GM10266 (cell line): Measurements from ENCODE around the gene PCYT2.
"Not testable (repeated sequence)": the region's sequence is repeated elsewhere in the genome, so short reads cannot be mapped to it uniquely, and the experiment has no call there.

Experiments used
- DNase-seq: peaks from one replicate; pipeline ENCODE4 v3.0.0; 2012; ENCODE audit errors: extremely low spot score
- TF ChIP-seq, protein P1 (sequence below): IDR thresholded peaks from 2 replicates; pipeline ENCODE4 v1.5.1; 2012; ENCODE audit warnings: mild to moderate bottlenecking, low read depth; ENCODE audit not compliant: control insufficient read depth, insufficient read depth; ENCODE audit errors: missing control alignments

The PCYT2 gene

DNA sequence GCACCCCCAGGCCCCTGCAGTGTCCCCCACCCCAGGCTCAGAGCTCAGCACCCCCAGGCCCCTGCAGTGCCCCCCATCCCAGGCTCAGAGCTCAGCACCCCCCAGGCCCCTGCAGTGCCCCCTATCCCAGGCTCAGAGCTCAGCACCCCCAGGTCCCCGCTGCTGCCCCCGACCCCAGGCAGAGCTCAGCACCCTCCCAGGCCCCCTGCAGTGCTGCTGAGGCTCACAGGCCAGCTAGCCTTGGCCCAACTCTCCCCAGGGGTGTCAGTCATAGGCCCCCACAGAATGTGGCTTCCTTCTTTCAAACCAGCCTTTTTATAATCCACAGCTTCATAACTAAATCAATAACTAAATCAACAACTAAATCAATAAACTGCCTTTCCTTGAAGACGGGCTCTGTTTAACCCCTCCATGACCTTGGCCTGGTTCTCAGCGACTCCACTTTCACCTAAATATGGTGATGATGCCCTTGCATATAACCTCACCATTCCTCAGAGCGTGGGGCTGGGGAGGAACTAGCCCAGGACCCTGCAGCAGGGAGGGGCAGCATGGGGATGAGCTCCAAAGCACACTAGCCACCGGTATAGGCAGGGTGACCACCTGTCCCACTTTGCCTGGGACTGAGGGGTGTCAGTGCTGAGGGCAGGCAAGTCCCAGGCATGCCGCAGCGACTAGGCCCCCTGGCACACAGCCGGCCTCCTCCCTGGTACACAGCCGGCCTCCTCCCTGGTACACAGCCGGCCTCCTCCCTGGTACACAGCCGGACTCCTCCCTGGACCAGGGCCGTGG is 44.8 kb upstream of the PCYT2 start:
- no peak for DNase-seq
- TF ChIP-seq, protein P1, sequence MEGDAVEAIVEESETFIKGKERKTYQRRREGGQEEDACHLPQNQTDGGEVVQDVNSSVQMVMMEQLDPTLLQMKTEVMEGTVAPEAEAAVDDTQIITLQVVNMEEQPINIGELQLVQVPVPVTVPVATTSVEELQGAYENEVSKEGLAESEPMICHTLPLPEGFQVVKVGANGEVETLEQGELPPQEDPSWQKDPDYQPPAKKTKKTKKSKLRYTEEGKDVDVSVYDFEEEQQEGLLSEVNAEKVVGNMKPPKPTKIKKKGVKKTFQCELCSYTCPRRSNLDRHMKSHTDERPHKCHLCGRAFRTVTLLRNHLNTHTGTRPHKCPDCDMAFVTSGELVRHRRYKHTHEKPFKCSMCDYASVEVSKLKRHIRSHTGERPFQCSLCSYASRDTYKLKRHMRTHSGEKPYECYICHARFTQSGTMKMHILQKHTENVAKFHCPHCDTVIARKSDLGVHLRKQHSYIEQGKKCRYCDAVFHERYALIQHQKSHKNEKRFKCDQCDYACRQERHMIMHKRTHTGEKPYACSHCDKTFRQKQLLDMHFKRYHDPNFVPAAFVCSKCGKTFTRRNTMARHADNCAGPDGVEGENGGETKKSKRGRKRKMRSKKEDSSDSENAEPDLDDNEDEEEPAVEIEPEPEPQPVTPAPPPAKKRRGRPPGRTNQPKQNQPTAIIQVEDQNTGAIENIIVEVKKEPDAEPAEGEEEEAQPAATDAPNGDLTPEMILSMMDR = no peak

DNA sequence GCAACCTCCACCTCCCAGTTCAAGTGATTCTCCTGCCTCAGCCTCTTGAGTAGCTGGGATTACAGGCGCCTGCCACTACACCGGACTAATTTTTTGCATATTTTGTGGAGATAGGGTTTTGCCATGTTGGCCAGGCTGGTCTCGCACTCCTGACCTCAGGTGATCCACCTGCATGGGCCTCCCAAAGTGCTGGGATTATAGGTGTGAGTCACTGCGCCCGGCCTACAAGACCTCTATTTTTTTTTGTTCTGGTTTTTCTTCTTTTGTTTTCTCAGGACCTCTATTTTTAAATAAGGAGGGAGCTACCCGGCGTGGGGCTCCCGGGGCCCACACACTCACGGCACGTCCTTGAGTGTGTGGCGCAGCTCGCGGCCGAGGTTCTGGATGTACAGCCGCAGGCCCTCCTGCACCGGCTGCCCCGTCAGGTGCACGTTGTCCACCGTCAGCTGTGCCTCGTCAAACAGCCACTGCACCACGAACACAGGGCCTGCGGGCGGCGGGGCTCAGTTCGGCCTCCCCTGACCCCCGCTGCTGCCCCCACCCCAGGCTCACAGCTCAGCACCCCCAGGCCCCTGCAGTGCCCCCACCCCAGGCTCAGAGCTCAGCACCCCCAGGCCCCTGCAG is 44.0 kb upstream of the PCYT2 start:
- TF ChIP-seq, protein P1 = no peak

DNA sequence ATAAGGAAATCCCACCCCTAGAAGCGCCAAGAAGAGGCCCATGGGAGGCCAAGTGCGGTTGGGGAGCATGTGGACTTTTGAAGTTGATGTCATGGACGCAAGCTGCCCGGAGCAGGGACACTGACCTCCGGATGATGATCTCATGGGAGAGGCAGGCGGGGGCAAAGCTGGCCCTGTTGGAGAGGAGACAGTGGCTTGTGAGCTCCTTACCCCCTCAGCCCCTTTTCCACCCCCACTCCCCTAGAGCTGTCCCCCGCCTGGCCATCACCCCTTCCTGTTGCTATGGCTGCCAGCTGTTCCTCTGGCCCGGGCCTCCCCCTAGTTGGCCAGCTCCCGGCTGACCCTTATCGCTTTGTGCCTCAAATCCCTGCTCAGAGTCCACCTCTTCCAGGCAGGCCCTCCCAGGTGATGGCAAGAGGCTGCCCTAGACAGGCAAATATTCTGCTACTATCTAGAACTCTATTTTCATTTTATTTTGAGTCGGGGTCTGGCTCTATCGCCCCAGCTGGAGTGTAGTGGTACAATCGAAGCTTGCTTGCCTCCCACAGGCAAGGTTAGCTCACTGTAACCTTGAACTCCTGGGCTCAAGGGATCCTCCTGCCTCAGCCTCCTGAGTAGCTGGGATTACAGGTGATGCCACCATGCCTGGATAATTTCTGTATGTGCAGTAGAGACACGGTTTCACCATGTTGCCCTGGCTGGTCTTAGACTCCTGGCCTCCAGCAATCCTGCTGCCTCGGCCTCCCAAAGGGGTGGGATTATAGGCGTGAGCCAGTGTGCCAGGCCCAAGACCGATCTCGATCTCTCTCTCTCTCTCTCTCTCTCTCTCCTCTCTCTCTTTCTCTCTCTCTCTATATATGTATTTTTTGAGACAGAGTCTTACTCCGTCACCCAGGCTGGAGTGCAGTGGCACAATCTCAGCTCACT is 43.2 kb upstream of the PCYT2 start:
- TF ChIP-seq, protein P1 = no peak
- no peak for DNase-seq

More for the DNA sequence above, 44.0 kb upstream of the PCYT2 start:
- DNase-seq = no peak

DNA sequence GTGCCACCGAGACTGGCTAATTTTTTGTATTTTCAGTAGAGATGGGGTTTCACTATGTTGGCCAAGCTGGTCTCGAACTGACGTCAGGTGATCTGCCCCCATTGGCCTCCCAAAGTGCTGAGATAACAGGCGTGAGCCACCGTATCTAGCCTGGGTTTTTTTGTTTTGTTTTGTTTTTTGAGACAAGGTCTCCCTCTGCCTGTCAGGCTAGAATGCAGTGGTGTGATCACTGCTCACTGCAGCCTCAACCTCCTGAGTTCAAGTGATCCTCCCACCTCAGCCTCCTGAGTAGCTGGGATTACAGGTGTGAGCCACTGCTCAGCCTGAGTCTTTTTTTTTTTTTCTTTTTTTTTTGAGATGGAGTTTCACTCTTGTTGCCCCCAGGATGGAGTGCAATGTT is 42.2 kb upstream of the PCYT2 start:
- DNase-seq = not testable (repeated sequence)

DNA sequence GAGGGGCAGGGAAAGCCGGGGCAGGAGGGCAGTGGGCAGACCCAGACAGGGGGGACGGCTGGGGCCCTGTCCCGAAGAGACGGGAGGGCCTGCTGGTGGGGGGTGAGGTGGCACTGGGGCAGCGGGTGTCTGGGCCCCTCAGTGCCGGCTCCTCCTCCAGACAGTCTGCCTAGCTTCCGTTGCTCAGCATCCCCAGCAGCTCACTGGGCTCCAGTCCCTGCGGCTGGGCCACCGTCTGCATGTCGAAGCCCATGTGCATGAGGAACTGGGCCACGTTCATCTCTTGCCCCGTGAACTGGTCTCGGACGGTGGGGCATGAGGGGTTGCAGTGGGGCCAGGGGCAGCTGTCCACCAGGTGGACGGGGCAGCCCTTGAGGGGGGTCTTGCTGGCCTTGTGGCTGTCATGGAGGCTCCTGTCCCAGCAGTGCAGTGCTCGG is 41.6 kb upstream of the PCYT2 start:
- TF ChIP-seq, protein P1 = no peak
- no peak for DNase-seq

DNA sequence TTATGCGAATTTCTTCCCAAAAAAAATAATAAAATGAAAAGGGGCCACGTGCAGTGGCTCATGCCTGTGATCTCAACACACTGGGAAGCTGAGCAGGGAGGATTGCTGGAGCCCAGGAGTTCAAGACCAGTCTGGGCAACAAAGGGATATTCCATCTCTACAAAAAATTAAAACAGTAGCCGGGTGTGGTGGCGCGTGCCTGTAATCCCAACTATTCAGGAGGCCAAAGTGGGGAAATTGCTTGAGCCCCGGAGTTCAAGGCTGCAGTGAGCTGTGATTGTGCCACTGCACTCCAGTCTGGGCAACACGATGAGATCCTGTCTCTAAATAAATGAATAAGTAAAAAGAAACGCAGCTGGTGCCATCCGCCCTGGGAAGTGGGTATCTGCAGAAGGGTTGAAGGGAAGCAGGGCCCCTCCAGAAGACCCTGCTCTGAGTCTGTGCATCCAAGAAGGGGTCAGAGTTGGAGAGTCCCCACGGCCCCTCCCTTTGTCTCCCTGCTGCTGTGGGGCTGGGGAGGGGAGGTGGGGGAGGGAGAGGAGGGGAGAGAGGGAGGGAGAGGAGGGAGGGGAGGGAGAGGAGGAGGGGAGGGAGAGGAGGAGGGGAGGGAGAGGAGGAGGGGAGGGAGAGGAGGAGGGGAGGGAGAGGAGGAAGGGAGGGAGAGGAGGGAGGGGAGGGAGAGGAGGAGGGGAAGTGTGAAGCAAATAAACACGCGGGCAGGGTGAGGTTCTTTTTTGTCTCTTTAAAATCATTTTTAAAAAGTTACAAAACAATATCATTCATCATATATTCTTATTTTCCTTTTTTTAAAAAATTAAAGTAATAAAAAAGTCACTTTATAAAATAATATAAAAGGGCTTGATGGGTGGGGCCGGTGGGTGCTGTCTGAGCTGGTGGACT is 40.8 kb upstream of the PCYT2 start:
- TF ChIP-seq, protein P1 = no peak
- no peak for DNase-seq

DNA sequence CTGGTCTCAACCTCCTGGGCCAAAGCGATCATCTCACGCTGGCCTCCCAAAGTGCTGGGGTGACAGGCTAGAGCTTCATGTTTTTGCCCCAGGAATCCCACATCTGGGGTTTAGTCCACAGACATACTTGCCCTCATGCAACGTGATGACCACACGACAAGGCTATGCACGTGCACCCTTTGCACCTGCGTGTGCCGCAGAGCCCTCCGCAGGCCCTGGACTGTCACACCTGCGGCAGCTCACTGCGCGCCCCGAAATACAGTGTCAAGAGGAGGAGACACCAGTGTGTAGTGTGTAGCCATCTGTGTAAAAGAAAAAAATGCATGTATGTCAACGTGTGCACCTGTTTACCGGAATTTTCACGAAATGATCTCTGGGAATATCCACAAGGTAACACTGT is 39.3 kb upstream of the PCYT2 start:
- no peak for DNase-seq
- TF ChIP-seq, protein P1 = no peak
